Stimulated activated CD8-positive, alpha-beta memory T cell treated with anti-CD3 and anti-CD28 coated beads, Interleukin-4, amount 100 ng/mL, for 48 hours (primary cell): Measurements from ENCODE around the gene LRRC2.
A peak's percentile ranks its signal among the peaks of the same experiment; 100 is the strongest.
"Not testable (repeated sequence)": the region's sequence is repeated elsewhere in the genome, so short reads cannot be mapped to it uniquely, and the experiment has no call there.

Experiments used
- DNase-seq: peaks from one replicate; pipeline ENCODE4 v3.0.0-alpha.2; 2020

The LRRC2 gene

DNA sequence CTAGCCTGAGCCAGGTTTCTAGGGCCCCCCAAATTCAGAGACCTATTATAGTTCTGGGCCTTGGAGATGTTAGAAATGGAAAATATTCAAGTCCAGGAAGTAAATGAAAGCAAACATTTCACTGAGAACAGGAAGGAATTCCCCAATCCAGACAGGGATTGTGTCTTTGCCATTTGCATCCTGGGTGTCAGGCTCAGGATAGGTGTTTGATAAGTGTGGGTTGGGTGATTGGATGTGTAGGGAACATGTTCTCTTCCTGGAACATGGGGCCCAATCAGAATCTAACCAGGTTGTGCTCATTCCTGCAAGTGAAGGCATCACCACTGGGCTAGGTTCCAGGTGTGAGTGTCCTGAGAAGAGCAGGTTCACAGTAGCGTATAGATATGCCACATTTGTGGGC is 14.6 kb upstream of the LRRC2 start:
- no peak for DNase-seq

DNA sequence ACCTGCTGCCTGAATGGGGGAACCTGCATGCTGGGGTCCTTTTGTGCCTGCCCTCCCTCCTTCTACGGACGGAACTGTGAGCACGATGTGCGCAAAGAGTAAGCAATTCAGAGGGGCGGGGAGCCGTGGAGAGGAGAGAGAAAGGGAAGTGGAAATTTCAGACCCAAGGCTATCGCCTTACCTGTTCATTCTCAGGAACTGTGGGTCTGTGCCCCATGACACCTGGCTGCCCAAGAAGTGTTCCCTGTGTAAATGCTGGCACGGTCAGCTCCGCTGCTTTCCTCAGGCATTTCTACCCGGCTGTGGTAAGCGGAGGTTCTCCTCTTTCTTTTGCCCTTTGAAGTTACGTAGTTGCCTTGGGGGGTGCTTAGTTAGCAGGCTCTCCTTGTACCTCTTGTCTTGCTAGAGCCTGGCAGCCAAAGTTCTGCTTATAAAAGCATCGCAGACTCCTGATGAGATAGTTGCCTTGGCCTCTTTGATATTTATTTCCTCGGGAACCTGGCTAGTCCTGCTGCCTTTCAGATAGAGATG is 13.7 kb upstream of the LRRC2 start:
- no peak for DNase-seq

- DNase-seq, result no peak
Observed at GRCh38 chr3:46578973-46579755, 13.1 kb upstream of the LRRC2 start.

- DNase-seq, result not testable (repeated sequence)
Observed at GRCh38 chr3:46577580-46578249, 11.6 kb upstream of the LRRC2 start.

- no peak for DNase-seq
Observed at GRCh38 chr3:46576879-46577278, 10.8 kb upstream of the LRRC2 start.

GRCh38 chr3:46576386-46576785 is 10.3 kb upstream of the LRRC2 start:
- no peak for DNase-seq

DNA sequence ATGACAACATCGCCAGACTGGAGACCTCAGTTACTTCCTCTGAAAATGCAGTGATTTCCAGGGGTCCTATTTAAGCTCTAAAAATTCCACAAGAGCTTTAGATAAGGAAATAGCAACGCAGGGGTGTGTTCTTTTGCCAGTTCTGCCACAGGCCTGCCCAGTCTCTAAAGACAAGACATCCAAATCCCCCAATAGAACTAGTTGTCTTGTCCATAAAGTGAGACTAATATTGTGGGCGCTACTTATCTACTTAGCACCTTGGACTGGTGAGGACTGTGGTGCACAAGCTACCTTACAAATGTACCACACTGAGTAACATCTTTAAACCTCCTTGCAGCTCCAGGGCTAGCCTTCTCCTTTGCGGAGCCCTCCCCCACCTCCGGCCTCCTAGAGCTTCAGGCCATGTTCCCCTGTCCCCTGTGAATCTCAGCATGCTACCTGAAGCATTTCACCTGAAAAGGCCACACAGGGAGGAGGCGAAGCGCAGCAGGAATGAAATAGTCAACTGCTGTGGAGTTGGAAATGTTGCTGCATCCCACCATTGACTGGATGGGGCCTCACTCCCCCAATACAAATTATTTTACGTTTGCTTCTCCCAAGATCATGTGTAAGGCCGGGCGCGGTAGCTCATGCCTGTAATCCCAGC is 9.6 kb upstream of the LRRC2 start:
- DNase-seq, result no peak

GRCh38 chr3:46574881-46575576 is 8.9 kb upstream of the LRRC2 start:
- no peak for DNase-seq

GRCh38 chr3:46574243-46574646 is 8.1 kb upstream of the LRRC2 start:
- no peak for DNase-seq

DNA sequence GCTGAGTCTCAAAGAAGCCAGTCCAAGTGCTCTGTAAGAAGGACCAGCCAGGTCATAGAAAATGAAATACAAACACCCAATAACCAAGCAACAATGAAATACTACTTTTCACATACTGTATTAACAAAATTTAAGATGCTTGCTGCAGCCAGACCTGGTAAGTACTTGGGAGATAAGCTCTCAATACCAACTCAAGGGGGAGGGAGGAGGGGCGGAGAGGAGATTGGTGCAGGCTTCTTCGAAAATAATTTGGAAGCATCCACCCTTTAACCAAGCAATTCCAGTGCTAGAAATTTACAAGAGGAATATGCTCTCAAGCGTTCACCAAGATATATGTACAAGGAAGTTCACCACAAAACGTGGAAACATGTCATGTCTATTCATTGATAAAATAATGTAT is 7.6 kb upstream of the LRRC2 start:
- no peak for DNase-seq

GRCh38 chr3:46571684-46572083 is 5.6 kb upstream of the LRRC2 start:
- DNase-seq, result no peak

DNA sequence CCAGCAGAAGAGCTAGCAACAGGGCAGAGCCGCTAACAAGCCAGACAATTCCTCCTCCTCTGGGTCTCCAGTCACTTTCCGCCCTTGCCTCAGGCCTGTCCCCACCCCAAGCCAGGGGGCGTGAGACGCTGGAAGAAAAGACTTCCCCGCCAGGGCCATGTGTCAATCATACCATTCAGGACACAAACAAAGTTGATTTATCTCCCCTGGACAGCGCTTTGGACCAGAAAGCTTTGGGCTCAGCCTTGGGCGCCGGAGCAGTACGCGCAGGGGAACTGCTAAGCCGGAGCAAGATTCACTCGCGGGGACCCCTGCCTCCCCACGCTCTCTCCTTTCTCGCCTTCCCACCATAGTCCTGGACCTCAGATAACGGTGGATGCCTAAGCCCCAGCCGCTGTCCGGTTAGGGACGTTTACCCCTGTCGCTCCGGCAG is 479 bp downstream of the LRRC2 start:
- DNase-seq, result no peak

GRCh38 chr3:46565077-46565476 is 1.0 kb downstream of the LRRC2 start:
- DNase-seq, result no peak

- DNase-seq, result no peak
Observed at GRCh38 chr3:46564190-46565021, 1.7 kb downstream of the LRRC2 start.

DNA sequence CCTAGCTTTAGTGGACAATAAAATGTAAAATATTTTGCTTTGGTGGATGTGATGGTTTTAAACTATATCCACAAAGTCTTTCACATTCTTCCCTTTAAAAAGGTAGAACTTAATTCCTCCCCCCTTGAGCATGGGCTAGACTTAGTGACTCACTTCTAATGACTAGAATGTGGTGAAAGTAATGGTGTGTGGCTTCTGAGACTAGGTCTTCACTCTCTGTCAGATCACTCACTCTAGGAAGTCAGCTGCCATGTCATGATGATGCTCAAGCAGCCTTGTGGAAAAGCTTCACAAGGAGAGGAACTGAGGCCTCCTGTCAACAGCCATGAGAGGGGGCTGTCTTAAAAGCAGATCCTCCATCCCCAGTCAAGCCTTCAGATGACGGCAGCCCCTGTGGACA is 4.2 kb downstream of the LRRC2 start:
- DNase-seq, result no peak

DNA sequence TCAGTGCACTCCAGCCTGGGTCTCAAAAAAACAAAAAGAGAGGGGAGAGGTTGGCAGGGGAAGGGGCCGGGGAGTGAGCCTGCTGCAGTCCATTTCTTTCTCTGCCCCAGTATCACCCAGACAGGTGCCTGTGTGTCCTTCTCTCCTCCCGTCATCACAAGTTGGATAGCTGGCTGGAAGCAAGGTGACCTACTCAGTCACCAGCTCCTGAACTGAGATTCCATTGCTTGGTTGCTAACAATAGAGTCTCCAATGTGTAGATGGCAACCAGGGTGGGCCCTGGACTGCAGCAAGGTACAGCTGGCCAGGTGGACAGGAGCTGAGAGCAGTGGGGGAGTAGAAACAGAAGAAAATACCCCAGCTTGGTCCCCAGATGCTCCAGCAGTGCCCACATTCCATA is 4.6 kb downstream of the LRRC2 start:
- DNase-seq, result no peak

DNA sequence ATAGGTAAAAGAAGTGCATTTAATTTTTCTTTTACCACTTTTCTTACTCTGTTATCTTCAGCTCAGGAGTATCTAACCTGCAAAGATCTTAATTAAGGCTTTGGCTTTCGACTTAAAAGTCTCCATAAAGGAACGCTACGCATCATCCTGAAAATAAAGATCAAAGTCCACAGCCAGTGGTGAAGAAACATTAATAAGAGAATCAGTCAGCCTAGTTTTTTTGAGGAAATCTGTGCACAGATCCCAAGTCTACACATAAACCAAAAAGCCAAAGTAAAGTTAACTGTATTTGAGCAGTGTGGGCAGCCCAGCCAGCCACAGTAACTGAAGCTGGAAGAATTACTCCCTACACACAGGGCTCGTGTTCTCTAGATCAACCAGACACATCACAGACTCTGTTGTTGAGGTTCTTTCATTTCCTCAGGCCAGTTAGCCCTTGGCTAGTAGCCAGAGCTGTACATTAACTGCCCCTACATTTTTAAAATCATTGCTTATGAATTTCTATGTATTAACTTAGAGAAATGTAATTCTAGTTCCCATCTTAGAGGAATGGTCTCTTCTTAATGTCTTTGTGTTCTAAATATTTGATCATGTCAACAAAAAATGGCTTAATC is 6.9 kb downstream of the LRRC2 start:
- no peak for DNase-seq

DNA sequence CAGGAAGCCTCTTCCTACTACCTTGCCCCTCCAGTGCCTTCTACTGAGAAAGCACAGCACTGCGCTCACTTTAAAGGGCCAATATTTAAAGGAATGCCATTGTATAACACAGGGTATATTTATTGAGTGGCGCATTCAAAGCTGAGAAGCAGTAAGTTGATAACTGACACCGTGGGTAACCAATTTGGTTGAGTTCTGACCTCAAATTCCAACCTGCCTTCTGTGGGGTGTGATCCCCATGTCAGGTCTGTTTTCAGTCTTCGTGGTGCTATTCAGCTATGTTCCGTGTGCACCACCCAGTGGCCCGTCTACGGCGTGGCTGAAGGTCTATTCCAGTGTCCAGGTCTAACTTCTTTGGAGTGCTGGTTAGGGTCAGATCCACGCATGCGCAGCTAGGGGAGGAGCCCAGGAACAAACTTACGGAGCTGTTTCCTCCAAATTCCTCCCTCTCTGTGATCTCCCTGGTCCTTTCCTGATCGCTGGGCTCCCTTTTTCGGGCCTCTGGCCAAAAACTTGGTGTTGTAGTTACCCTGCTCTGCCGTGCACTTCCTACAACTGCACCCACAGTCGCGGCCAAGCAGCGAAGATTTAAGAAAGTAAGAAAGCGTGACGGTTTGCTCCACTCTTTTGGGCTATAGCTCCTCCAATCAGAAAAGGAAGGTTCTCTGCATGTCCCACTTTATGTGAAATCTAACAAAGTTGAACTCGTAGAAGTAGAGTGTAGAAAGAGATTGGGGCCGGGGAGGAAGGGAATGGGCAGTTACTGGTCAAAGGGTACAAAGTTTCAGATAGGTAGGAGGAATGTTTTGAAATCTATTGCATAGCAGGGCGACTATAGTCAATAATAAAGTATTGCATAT is 7.7 kb downstream of the LRRC2 start:
- peak; percentile 75 for DNase-seq

DNA sequence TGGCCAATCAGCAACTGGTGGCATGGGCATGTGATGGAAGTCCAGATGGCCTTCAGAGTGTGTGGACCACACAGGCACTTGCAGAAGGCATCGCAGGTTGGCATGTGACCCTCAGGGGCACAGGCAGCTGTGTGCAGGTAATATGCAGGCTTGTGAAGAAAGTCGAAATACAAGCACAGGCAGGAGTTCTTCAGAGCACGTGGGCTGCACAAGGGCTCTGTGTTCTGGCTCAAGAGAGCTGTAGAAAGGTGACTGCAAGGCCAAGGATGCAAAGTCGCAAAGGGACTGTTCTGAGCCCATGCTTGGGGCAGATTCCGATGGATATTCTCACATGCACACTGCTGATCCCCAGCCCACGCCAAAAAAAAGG is 8.3 kb downstream of the LRRC2 start:
- no peak for DNase-seq

- DNase-seq, result no peak
Observed at GRCh38 chr3:46553154-46553553, 12.9 kb downstream of the LRRC2 start.

- DNase-seq, result no peak
Observed at GRCh38 chr3:46552538-46552937, 13.6 kb downstream of the LRRC2 start.
